OCI-LY1 (cell line): ENCODE measurements around the gene ARFGAP3.

ENCODE experiments used
- CTCF ChIP-seq: fragments of 200-600 bp; sonication (generic), shearing (Covaris generic); IDR thresholded peaks from 2 replicates; pipeline ENCODE4 v1.5.1; 2017; ENCODE audit warnings: mild to moderate bottlenecking, antibody characterized with exemption, low read length, moderate library complexity, mixed read lengths
- EZH2 ChIP-seq: fragments of 200-600 bp; sonication (generic), shearing (Covaris generic); IDR thresholded peaks from 2 replicates; pipeline ENCODE4 v1.8.0; 2017; ENCODE audit warnings: borderline replicate concordance, mixed run types, mild to moderate bottlenecking, antibody characterized with exemption, low read length, moderate library complexity, mixed read lengths

- TF ChIP-seq CTCF (no peak), EZH2 (no peak)
Observed at GRCh38 chr22:42752230-42752746, 104.8 kb downstream of the ARFGAP3 start.
